Eye (tissue), 1 donor: ENCODE results near the gene HKDC1.
"Not testable (repeated sequence)": the region's sequence is repeated elsewhere in the genome, so short reads cannot be mapped to it uniquely, and the experiment has no call there.

Experiments used
- DNase-seq: peaks from one replicate; pipeline ENCODE4 v3.0.0-alpha.2; 2015

Gene HKDC1

DNA sequence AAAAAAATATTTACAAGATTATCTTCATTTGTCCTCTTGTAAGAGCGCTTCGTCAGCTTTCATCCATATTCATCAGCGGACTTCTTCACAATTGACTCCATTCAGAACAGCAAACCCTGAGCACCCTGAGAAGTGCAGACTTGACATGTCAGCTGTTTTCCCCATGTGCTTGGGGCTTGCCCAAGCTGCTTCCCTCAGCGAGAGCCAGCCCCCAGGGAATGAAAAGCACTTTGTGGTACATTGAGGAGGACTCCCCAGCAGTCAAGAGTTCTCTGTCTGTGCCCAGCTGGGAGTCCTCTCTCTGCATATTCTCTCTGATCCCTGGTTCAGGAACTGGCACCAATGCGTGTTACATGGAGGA is 22.7 kb downstream of the HKDC1 start:
- peak; percentile 56 for DNase-seq

GRCh38 chr10:69243817-69244216 is 23.7 kb downstream of the HKDC1 start:
- DNase-seq = no peak

DNA sequence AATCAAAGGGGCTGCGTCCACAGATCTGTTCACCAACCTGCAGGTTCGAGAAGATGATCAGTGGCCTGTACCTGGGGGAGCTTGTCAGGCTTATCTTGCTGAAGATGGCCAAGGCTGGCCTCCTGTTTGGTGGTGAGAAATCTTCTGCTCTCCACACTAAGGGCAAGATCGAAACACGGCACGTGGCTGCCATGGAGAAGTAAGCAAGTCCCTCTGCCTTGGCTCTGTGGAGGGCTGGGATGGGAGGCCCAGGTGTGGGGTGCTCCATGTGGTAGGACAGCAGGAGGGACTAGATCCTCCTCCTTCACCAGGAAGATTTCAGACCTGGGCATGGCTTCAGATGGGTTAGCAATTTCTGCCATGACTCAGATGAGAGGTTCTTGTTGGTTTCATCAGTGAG is 25.9 kb downstream of the HKDC1 start:
- no peak for DNase-seq

DNA sequence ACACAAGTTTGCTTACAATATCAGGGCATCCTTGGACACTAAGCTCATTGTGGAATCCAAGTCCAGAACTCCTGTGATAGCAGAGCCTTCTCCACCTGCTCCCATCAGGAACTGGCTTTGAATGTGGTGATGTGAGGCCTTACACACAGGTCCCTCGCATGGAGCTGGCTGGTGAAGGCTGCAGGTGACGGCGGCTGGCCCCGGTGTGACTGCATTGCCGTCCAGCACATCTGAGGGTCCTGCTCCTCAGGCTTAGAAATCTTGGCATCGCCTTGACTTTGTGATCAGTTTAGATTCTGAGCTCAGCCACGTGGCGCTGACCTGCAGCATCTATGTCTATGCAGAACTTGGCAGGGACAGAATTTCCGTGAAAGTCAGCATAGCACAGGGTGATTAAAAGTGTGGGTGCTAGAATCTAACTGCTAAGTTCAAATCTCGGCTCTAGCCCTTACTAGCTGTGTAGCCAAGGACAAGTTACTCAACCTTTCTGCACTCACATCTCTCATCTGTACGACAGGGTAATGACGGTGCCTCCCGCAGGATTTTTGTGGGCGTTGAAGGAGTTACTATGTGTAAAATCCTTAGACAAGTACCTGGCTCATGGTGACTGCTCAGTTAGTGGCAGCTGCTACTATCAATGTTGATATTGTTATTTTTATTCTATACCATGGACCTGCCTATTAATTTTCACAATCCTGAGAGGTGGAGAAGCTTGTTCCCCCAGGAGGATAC is 26.6 kb downstream of the HKDC1 start:
- no peak for DNase-seq

- no peak for DNase-seq
Measured at GRCh38 chr10:69247313-69247710, 27.2 kb downstream of the HKDC1 start.

DNA sequence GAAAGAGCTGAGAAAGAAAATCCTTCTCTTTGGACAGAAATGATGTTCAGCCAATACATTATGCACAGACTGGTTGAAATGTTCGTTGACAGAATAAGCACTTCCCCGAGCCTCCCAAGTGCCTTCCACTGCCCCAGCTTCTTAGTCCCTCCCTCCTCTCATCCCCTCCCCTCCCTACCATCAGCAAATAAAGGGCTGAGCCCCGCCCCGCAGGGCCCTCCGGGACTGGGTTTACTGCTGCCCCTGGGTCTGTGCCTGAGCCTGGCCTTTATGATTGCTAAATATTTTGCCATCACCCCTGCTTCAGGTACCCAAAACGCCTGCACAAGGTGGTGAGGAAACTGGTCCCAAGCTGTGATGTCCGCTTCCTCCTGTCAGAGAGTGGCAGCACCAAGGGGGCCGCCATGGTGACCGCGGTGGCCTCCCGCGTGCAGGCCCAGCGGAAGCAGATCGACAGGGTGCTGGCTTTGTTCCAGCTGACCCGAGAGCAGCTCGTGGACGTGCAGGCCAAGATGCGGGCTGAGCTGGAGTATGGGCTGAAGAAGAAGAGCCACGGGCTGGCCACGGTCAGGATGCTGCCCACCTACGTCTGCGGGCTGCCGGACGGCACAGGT is 28.1 kb downstream of the HKDC1 start:
- DNase-seq = no peak

DNA sequence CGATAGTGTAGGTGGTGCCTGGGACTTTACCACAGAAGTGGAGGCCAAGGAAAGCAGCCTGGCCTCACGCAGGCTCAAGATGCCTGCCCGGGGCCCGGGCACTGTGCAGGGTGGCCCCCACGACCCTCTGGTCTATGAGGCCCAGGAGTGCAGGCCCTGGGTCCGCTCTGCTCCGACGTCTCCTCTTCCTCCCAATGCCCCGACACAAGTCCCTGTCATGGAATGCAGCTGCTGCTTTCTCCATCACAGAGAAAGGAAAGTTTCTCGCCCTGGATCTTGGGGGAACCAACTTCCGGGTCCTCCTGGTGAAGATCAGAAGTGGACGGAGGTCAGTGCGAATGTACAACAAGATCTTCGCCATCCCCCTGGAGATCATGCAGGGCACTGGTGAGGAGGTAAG is 29.9 kb downstream of the HKDC1 start:
- no peak for DNase-seq

- DNase-seq = not testable (repeated sequence)
Measured at GRCh38 chr10:69251417-69251816, 31.3 kb downstream of the HKDC1 start.

GRCh38 chr10:69253171-69253570 is 33.0 kb downstream of the HKDC1 start:
- no peak for DNase-seq

DNA sequence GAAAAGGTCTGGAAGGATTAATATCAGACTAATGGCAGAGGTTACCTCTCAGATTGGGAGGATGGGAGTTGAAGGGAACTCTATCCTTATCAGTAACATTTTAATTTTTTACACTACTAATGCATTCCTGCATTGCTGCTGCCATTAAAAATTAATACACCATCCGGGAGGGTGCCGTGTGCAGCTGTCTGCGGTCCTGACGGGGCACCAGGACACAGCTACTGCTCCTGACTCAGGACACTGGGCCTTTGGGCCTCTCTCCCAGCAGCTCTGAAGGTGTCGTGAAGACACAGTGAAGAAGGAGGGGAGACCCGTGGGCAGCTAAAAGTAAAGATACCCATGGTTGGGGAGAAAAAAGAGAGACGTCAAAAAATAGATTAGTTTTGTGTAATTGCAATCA is 34.7 kb downstream of the HKDC1 start:
- no peak for DNase-seq

DNA sequence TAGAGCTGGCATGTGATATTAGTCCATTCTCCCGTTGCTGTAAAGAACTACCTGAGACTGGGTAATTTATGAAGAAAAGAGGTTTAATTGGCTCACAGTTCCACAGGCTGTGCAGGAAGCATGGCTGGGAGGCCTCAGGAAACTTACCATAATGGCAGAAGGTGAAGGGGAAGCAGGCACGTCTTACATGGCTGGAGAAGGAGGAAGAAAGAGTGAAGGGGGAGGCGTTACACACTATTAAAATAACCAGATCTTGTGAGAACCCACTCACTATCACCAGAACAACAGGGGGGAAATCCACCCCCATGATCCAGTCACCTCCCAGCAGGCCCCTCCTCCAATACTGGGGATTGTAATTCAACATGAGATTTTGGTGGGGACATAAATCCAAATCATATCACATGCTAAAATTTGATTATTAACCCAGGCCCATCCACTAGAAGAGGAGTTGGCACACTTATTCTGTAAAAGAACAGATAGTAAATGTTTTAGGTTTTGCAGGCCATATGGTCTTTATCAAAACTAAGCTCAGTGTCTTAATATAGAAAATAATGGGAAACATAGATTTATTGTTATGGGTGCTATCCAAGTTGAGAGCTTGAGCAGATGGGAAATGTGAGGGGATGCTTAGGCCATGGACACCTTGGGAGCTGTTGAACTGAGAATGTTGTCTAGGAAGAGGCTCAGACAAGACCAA is 39.6 kb downstream of the HKDC1 start:
- no peak for DNase-seq

DNA sequence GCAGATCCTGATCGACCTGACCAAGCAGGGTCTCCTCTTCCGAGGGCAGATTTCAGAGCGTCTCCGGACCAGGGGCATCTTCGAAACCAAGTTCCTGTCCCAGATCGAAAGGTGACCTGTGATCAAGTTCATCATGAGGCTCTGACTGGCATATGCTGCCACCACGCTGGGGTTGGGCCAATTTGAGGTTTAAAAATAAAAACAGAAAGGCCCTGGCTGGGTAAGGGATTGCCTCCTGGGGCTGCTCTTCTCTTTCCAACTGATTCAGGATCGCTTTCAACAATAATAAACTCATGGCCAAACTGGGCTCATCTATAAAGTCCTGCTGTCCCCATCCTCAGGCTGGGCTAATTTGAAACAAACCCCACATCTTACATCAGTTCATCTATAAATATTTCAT is 41.1 kb downstream of the HKDC1 start:
- no peak for DNase-seq

DNA sequence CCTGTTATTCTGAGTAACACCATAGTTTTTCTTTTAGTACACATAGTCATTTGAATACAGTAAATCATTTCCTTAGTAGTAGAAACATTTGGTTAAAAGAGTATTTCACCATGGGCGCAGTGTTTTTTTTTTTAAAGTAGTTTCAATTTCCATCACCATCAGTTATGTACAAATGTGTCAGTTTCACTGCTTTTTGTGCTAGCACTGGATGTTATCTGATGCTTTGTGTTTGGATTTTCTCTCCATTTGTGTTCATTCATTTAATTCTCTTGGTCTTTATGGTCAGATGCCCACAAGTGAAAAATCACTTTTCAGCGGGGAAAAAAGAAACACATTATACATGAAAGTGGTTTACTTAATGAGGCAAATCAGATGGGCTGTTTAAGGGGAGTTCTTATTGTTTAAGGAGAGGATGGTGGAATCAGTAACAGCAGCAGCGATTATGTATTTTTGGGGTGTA is 42.2 kb downstream of the HKDC1 start:
- DNase-seq = no peak

DNA sequence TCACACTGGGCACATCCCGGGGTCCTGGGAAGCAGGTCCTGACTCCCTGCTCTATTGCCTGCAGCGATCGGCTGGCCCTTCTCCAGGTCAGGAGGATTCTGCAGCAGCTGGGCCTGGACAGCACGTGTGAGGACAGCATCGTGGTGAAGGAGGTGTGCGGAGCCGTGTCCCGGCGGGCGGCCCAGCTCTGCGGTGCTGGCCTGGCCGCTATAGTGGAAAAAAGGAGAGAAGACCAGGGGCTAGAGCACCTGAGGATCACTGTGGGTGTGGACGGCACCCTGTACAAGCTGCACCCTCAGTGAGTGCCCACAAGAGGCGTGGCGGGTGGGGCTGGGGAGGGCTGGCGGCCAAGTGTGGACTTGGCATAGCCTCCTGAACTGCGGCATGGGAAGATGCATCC is 45.4 kb downstream of the HKDC1 start:
- DNase-seq = no peak

- no peak for DNase-seq
Measured at GRCh38 chr10:69268761-69269416, 48.8 kb downstream of the HKDC1 start.

GRCh38 chr10:69269761-69270160 is 49.6 kb downstream of the HKDC1 start:
- DNase-seq = no peak

GRCh38 chr10:69270990-69271389 is 50.9 kb downstream of the HKDC1 start:
- no peak for DNase-seq

DNA sequence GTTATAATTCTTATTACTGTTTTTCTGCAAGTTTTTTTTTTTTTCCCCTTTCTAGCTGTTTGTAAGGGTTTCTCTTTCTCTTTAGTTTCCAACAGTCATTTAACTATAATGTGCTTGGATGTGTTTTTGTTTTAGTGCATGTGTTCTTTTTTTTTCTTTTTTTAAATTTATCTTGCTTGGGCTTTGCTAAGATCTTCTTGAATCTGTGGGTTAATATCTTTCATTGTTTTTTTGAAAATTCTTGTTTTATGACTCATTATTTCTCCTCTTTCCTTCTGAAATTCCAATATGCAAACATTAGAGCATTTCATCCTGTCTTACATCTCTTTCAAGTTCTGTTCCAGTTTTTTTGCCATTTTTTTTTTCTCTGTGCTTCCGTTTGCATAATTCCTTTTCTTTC is 52.5 kb downstream of the HKDC1 start:
- DNase-seq = no peak

- no peak for DNase-seq
Measured at GRCh38 chr10:69275444-69275843, 55.3 kb downstream of the HKDC1 start.

GRCh38 chr10:69276503-69276902 is 56.4 kb downstream of the HKDC1 start:
- no peak for DNase-seq

GRCh38 chr10:69278446-69278963 is 58.4 kb downstream of the HKDC1 start, which contains the start of gene HK1:
Gene HK1 (plus strand): TSS chr10:69278496.
- DNase-seq = peak; percentile 28

DNA sequence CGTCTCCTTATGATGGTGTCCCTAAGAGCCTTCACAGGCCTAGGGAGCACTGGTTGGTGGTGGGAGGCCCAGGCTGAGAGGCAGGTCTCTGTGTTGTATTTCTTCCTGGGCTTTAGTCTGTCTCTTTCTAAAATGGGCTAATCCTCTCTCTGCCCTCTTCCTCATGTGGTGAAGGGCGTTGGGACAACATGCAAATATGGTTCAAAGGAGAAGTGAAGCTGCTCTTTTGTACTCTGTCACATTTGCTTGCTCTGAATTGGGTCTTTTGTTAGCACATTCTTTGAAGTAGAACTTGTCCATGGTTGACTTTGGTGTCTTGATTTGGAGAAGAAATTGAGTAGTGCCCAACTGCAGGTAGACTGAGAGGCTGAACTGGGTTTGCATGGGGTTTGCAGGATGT is 59.0 kb downstream of the HKDC1 start:
- DNase-seq = no peak
